A172 (cell line): ENCODE data around the gene RPS27. TPM values are rescaled to one million over a fixed set of nuclear protein-coding genes. Genes with fewer than 3 reads are reported as not detected.
A peak's percentile ranks its signal among the peaks of the same experiment; 100 is the strongest.
"Not testable (repeated sequence)": the region's sequence is repeated elsewhere in the genome, so short reads cannot be mapped to it uniquely, and the experiment has no call there.

ENCODE experiments used
- DNase-seq: peaks from one replicate; pipeline ENCODE4 v3.0.0-alpha.2; 2015; ENCODE audit warnings: low spot score
- total RNA-seq: library from RNA; depleted of rRNA; stranded (reverse); fragments of >200 nt; shearing (Covaris generic); gene quantifications from 2 replicates; pipeline ENCODE4 v1.2.3, GENCODE V29; 2014; rRNA removed

Gene RPS27
- total RNA-seq, 1 experiment from 2014 or later, result 2,461 TPM

DNA sequence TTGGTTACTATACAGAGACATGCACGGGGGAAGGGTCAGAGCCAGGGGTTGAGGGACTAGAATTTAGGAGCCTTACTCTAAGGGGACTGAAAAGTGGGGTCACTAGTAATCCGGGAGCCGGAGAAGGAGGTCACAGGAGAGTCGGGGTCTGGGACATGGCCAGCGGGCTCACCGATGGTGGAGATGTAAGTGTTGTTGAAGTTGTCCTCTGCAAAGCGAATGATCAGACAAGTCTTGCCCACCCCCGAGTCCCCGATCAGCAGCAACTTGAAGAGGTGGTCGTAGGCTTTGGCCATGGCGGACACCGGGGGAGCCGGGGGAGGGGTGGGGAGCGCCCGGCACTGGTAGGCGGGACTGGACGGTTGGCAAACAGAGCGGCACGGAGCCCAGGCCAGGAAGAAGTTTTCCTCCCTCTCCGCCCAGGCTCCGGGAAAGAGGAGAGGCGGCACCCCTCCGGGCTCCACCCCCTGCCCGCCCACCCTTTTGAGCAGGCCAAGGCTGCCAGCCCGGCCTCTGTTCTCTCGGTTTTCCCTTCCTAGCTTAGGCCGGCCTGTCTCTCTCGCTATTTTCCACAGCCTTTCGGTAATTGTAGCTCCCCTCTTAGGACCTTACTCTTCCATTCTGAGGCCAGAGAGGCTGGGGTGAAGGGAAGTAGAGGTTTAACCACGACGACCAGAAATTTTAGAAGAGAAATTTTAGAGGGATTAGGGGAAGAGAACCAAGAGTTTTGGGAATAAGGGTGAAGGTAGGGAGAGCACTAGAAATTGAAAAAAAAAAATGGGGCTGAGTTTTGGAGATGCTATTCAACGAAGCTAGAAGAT lies 4.4 kb upstream of the RPS27 start, which contains the start of gene RAB13:
Gene RAB13 (minus strand): TSS at position 399 of the 821 bp plus-strand sequence. CDS start 103 bp downstream, at position 296.
- peak; percentile 87 for DNase-seq

DNA sequence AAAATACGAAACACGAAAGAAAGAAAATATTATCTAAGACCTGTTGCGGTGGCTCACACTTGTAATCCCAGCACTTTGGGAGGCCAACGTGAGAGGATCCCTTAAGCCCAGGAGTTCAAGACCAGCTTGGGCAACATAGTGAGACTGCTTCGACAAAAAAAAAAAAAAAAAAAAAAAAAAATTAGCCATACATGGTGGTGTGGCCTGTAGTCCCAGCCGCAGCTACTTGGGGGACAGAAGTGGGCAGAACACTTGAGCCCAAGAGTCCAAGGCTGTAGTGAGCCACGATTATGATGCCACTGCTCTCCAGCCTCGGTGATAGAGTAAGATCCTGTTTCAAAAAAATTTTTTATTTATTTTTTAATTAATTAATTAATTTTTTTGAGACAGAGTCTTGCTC lies 2.9 kb upstream of the RPS27 start:
- no peak for DNase-seq

DNA sequence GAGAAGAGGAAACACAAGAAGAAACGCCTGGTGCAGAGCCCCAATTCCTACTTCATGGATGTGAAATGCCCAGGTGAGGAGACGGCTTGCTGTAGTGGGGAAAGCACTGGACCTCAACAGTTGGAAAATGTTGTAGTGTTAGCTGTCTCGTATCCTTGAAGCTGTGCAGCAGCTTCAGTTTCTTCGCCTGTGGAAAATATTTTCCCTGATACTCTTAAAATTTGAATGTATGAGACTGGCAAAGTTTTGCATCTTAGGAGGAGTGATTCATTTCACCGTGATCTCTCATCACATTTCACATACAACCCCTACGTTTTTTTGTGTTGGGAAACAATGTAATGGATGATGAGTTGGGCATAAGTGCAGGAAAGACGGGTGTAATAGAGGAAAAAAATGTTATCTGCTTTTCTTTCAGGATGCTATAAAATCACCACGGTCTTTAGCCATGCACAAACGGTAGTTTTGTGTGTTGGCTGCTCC lies 629 bp downstream of the RPS27 start:
- no peak for DNase-seq

DNA sequence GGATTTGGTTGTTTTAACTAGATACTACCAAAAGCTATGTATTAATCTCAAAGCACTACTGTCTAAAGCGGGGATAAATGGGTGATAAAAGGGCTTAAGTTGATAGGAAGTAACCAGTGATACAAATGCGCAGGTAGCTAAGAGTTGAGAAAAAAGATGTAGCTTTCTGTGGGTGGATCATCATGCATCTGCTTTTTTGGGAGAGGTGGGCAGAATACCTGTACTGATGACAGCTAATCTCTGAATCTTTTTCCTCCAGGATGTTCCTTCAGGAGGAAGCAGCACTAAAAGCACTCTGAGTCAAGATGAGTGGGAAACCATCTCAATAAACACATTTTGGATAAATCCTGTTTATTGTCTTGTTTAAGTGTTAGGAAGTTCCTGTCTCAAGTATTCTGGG lies 1.2 kb downstream of the RPS27 start:
- no peak for DNase-seq

DNA sequence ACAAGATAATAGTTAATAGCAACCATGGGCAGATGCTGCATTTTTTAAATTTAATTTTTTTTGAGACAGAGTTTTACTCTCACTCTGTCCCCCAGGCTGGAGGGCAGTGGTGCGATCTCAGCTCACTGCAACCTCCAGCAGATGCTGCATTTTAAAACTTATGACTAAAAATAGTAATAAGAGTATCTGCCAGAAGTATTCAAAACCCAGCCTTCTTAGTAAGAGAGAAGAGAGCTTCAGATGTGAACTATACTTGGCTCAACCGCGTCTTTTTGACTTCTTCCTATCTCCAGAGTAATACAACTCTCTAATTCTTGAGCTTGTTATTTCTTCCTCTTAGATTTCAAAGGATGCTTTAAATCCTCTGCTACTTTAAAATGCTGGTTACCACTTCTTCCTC lies 4.6 kb downstream of the RPS27 start:
- DNase-seq, result no peak

DNA sequence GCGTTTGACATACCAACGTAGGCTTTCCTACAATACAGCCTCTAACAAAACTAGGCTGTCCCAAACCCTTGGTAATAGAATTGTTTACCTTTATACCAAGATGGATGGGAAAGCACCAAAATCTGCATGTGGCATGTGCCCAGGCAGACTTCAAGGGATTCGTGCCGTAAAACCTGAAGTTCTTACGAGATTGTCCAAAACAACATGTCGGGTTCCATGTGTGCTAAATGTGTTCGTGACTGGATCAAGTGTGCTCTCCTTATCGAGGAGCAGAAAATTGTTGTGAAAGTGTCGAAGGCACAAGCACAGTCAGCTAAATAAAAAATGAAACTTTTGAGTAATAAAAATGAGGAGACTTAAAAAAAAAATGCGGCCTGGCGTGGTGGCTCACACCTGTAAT lies 5.1 kb downstream of the RPS27 start:
- no peak for DNase-seq

DNA sequence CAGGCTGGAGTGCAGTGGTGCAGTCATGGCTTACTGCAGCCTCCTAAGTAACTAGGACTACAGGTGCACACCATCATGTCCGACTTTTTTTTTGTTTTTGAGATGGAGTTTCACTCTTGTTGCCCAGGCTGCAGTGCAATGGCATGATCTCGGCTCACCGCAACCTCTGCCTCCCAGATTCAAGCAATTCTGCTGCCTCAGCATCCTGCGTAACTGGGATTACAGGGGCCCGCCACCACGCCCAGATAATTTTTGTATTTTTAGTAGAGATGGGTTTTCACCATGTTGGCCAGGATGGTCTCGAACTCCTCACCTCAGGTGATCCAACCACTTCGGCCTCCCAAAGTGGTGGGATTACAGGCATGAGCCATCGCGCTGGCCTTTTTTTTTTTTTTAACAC lies 6.3 kb downstream of the RPS27 start:
- DNase-seq, result not testable (repeated sequence)

DNA sequence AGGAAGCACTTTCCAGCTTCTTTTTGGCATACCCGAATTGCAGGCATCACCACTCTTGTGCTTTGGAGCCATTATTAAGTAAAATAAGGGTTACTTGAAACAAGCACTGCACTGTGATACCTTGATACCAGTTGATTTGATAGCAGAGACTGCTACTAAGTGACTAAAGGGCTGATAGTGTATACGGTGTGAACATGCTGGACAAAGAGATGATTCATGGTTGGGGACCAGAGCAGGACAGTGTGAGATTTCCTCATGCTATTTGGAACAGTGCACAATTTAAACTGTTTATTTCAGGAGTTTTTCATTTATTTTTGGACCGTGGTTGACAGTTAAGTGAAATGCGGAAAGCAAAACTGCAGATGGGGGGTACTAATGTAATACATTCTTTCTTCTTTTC lies 9.9 kb downstream of the RPS27 start:
- DNase-seq, result no peak

DNA sequence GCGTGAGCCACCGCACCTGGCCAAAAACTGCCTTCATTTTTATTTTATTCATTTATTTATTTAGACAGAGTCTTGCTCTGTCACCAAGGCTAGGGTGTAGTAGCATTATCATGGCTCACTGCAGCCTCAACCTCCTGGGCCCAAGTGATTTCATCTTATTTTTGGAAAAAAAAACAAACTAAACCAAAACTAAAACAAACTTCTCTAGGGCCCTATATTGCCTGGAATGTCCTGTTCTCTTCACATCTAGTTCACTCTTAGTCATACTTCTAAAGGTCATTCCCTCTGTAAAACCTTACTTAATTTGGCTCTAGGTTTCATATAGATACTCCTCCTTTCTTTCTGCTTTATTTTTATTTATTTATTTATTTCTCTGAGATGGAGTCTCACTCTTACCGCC lies 15.6 kb downstream of the RPS27 start:
- peak; percentile 44 for DNase-seq

DNA sequence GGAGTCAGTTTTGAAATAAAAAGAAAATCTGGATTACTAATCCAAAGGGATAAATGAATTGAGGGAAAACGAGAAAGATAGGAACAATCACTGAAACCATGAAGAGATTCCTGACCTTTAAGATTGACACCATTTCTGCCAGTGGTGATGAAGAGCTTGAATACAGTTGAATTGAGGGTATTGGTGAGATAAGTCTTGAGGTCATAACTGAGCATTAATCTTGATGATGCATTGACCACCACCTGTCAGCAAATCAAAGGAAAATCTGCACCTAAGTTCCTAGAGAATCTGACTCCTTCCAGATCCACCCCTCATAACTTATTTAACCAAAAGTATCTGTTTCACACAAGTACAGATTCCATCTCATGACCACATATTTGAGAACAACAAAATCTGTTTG lies 21.6 kb downstream of the RPS27 start:
- no peak for DNase-seq

DNA sequence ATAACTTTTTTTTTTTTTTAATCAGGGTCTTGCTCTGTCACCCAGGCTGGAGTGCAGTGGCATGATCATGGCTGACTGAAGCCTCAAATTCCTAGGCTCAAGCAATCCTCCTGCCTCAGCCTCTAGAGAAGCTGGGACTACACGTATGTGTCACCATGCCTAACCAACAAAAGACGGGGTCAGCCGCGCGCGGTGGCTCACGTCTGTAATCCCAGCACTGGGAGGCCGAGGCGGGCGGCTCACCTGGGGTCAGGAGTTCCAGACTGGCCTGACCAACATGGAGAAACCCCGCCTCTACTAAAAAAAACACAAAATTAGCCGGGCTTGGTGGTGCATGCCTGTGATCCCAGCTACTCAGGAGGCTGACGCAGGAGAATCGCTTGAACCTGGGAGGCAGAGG lies 22.0 kb downstream of the RPS27 start:
- DNase-seq, result not testable (repeated sequence)

DNA sequence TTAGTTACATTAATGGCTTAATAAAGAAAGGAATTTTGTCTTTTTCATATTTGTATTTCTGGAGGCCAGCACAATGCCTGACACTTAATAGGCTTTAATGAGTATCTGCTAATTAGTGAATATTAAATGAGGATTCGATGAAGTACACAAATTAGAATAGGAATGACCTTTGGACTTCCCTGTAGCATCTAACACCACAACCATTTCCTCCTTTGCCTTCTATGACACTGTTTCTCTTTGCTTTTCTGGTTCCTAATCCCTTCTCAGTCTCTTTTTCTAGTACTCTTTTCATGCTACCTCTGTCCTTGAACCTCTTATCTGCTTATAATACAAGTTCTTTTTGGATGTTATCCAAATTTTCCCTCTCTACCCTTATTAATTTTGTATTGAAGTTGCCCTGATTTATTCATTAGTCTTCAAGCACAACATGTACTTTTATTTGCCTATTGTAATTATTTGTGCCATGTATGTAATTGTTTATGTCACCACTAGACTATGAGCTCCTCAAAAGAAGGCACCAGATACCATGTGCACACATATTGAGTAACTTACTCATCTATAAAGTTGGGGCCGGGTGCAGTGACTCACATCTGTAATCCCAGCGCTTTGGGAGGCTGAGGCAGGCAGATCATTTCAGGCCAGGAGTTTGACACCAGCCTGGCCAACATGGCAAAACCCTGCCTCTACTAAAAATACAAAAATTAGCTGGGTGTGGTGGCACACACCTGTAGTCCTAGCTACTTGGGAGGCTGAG lies 23.8 kb downstream of the RPS27 start:
- no peak for DNase-seq

DNA sequence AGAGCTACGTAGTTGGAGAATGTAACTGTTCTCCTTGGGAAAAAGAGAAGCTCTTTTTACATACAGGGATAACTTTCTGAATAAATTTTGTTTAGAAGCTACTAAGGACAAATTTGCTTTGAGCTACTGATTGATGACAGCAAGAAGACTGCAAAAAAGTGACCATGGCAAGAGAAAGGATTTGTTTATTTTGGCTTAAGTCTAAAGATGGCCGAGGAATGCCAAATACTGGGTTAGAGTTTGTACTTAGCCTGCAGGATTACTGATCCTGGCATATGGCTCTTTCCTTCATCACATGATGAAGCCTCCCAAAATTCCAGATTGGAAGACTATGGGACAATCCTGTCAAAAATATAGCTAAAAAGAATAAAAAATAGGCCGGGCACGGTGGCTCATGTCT lies 28.7 kb downstream of the RPS27 start:
- no peak for DNase-seq

DNA sequence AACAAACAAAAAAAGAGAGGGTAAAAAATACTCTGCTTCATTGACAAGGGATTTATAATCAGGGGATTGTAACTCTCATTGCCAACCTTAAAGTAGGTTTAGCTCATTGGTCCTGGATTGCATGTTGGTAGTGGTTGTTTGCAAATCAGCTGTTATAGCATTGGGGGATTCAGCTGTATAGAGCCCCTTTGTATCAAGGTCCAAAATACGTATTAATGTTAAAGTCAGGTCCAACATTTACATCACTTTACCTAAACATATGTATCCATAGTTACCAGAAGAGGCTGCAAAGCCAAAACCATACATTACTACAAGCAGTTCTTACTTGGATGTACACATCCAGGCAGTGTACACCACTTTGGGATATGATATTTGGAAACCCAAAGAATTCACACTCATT lies 29.4 kb downstream of the RPS27 start:
- DNase-seq, result no peak

DNA sequence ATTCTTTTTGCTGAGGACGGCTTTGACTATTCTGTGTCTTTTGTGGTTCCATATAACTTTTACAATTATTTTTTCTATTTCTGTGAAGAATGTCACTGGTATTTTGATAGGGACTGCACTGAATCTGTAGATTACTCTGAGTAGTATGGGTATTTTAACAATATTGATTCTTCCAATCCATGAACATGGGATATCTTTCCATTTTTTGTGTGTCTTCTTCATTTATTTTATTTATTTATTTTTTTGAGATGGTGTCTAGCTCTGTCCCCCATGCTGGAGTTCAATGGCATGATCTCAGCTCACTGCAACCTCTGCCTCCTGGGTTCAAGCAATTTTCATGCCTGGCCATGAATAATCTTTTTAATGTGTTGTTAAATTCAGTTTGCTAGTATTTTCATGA lies 43.1 kb downstream of the RPS27 start:
- DNase-seq, result not testable (repeated sequence)

Other genes starting within 250 kb of the RPS27 start
- 1.8 and 2.2 TPM in 2 replicates for gene SLC27A3, start 215.4 kb upstream of the RPS27 start, total RNA-seq
- gene GATAD2B, start 67.8 kb upstream of the RPS27 start, total RNA-seq, result 5.9 and 6.5 TPM in 2 replicates
- 10.9 and 11.2 TPM in 2 replicates for gene DENND4B, start 44.0 kb upstream of the RPS27 start, total RNA-seq
- gene CRTC2, start 32.1 kb upstream of the RPS27 start, total RNA-seq, result 14.5 and 16.6 TPM in 2 replicates
- gene SLC39A1, start 27.2 kb upstream of the RPS27 start, total RNA-seq, result 192 and 204 TPM in 2 replicates
- 19.9 and 28.4 TPM in 2 replicates for gene CREB3L4, start 22.9 kb upstream of the RPS27 start, total RNA-seq
- gene JTB, start 13.1 kb upstream of the RPS27 start, total RNA-seq, result 280 and 326 TPM in 2 replicates
- 36.6 and 41.3 TPM in 2 replicates for gene RAB13, start 4.4 kb upstream of the RPS27 start, total RNA-seq
- not detected in 2 replicates for gene NUP210L, start 164.3 kb downstream of the RPS27 start, total RNA-seq
- gene TPM3, start 201.3 kb downstream of the RPS27 start, total RNA-seq, result 1,673 and 1,769 TPM in 2 replicates
- not detected in 2 replicates for gene CFAP141, start 215.6 kb downstream of the RPS27 start, total RNA-seq
- gene UBAP2L, start 230.2 kb downstream of the RPS27 start, total RNA-seq, result 116 and 148 TPM in 2 replicates